Right hindlimb (tissue), 1 donor: ENCODE results near the gene CT45A3.
"Not testable (repeated sequence)": the region's sequence is repeated elsewhere in the genome, so short reads cannot be mapped to it uniquely, and the experiment has no call there.

Source experiments
- DNase-seq: peaks from one replicate; pipeline ENCODE4 v3.0.0-alpha.2; 2018

CT45A3 gene

GRCh38 chrX:135768091-135768490 lies at the start of gene CT45A3:
CT45A3 (minus strand) TSS chrX:135768191; CDS start chrX:135764444, 3,747 bp downstream.
- not testable (repeated sequence) for DNase-seq

GRCh38 chrX:135802687-135803086 lies 34.7 kb upstream of the CT45A3 start, which contains the start of gene CT45A6:
CT45A6 (minus strand) TSS chrX:135802787; CDS start chrX:135798993, 3,794 bp downstream.
- DNase-seq: not testable (repeated sequence)

- DNase-seq: not testable (repeated sequence)
These were observed 17.4 kb upstream of the CT45A3 start, which contains the start of gene CT45A5 for GRCh38 chrX:135785403-135785802. CT45A5 (minus strand) TSS chrX:135785503; CDS start chrX:135781729, 3,774 bp downstream.

GRCh38 chrX:135744739-135745138 lies 23.3 kb downstream of the CT45A3 start:
- DNase-seq: not testable (repeated sequence)

GRCh38 chrX:135741192-135741715 lies 26.7 kb downstream of the CT45A3 start:
- no peak for DNase-seq

GRCh38 chrX:135740681-135741149 lies 27.3 kb downstream of the CT45A3 start:
- no peak for DNase-seq

GRCh38 chrX:135737366-135738071 lies 30.5 kb downstream of the CT45A3 start:
- DNase-seq: no peak

- DNase-seq: not testable (repeated sequence)
These were observed 33.3 kb downstream of the CT45A3 start for GRCh38 chrX:135734666-135735065.

- DNase-seq: no peak
These were observed 54.2 kb downstream of the CT45A3 start for GRCh38 chrX:135713795-135714194.

GRCh38 chrX:135713183-135713689 lies 54.8 kb downstream of the CT45A3 start, which contains the start of gene CT45A1:
CT45A1 (plus strand) TSS chrX:135713639; CDS start chrX:135718941, 5,302 bp downstream.
- DNase-seq: not testable (repeated sequence)
